ENCODE results near the gene CYCS. TPM values are rescaled to one million over a fixed set of nuclear protein-coding genes. Genes with fewer than 3 reads are reported as not detected.
"Not testable (repeated sequence)": the region's sequence is repeated elsewhere in the genome, so short reads cannot be mapped to it uniquely, and the experiment has no call there.

The CYCS gene
- total RNA-seq, 2 experiments from 2014 or later: 222 to 237 TPM

DNA sequence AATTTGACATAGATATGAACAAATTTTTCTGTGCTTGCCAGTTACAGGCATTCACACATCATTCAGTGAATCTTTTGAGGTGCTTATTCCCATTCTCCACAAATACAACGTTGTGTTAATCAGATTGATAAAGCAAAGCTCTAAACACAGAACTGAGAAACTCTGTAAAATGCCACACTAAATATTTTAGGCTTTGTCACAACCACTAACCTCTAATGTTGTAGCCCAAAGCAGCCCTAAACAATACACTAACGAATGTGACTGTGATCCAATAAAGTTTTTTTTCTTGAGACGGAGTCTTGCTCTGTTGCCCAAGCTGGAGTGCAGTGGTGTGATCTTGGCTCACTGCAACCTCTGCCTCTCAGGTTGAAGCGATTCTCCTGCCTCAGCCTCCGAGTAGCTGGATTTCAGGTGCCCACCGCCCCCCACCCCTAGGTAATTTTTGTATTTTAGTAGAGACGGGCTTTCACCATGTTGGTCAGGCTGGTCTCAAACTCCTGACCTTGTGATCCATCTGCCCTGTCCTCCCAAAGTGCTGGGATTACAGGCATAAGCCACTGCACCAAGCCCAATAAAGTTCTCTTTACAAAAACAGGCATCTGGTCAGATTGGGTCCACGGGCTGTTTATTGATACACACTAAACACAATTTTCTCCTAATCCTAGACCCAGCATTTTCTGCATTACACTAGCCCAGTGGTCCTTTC lies 6.9 kb downstream of the CYCS start:
- ChIA-PET CTCF (interaction anchor here (3.4 to 3.9 kb wide), 2 partner anchors 25 to 298 kb away, joined by 18 read pairs; no protein-coding TSS in a partner anchor), POLR2A (interaction anchor here (0.6 to 1.9 kb wide), 5 partner anchors 32 to 1918 kb away, joined by 3 to 11 read pairs (median 4); a partner anchor contains a TSS)
- intact Hi-C loops (cut with DNase I, micrococcal nuclease): loop anchor here in 1 of 2 experiments (1.0 kb wide), 1 partner anchor 252 kb away; no protein-coding TSS in a partner anchor
- ATAC-seq: no peak
- no peaks in the 10 kb centered on the region for H3K9me3 Mint-ChIP-seq (ENCODE audit: low read depth)
- peak overlapping the region; percentile 12 for H3K4me3 Mint-ChIP-seq
- H3K4me1 Mint-ChIP-seq: peaks cover 55% of the 10 kb centered on the region
- peaks cover 51% of the 10 kb centered on the region for H3K36me3 Mint-ChIP-seq (ENCODE audit: low read depth)
- DNase-seq: no peak
- H3K27me3 Mint-ChIP-seq: no peaks in the 10 kb centered on the region
- peak overlapping the region; percentile 67 for H3K27ac Mint-ChIP-seq

DNA sequence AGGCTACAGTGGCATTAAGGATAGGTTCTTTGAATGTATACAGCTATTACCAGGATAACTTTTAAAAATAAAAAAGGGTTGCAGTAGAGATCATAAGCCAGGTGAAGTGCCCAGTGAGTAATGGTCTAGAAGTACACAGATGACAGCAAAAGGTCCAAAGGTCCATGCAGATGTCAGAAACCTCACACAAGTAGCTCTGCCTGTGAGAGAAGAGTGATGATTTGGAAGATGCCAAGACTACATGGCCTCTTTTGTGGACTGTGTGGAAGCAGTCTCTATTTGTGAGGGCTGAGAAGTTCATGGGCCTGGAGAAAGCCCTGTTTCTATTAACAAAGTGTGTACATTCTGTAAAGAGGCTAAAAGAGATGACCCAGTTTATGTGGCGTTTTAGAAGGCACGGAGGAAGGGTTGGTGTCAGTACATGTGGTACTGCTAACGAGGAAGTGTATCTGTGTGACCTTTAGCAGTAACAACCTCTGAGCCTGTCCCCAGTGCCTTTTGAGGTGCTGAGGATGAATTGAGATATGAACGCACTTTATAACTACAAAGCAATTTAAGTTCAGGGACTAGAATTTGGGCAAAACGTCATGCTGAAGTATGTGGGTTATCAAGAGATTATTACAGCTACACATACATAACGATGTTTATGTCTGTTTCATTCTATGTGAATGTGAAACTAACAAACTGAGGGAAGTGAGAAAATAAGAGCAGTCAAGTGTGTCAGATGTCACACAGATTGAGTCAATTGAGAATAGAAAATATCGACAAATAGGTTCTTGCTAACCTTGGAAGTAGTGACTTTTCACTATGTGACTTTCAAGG lies 7.6 kb downstream of the CYCS start:
- ChIA-PET CTCF (interaction anchor here (3.4 to 3.9 kb wide), 2 partner anchors 24 to 297 kb away, joined by 18 read pairs; no protein-coding TSS in a partner anchor), POLR2A (interaction anchor here (0.6 to 1.9 kb wide), 5 partner anchors 8 to 1917 kb away, joined by 4 to 11 read pairs (median 4); partner anchors contain the start of gene CYCS)
- intact Hi-C loops (cut with DNase I, micrococcal nuclease): loop anchor here in 1 of 2 experiments (1.0 to 2.0 kb wide), 3 partner anchors 33 to 1523 kb away; no protein-coding TSS in a partner anchor
- ATAC-seq (peak; percentile 86), DNase-seq (no peak)
- peak overlapping the region; percentile 12 for H3K4me3 Mint-ChIP-seq
- H3K4me1 Mint-ChIP-seq: peaks cover 53% of the 10 kb centered on the region
- no peaks in the 10 kb centered on the region for H3K27me3 Mint-ChIP-seq
- H3K36me3 Mint-ChIP-seq (ENCODE audit: low read depth): peaks cover 47% of the 10 kb centered on the region
- no peaks in the 10 kb centered on the region for H3K9me3 Mint-ChIP-seq (ENCODE audit: low read depth)
- H3K27ac Mint-ChIP-seq: peak overlapping the region; percentile 43

- H3K27ac Mint-ChIP-seq: peak overlapping the region; percentile 72
- peaks cover 46% of the 10 kb centered on the region for H3K4me1 Mint-ChIP-seq
- DNase-seq (no peak), ATAC-seq (no peak)
- ChIA-PET CTCF (interaction anchor here (3.4 to 3.9 kb wide), 2 partner anchors 23 to 296 kb away, joined by 18 read pairs; no protein-coding TSS in a partner anchor), POLR2A (interaction anchor here (0.7 to 1.2 kb wide), 2 partner anchors 9 to 338 kb away, joined by 4 read pairs; partner anchors contain the start of gene CYCS)
- H3K4me3 Mint-ChIP-seq: no peak overlapping the region
- no peaks in the 10 kb centered on the region for H3K9me3 Mint-ChIP-seq (ENCODE audit: low read depth)
- H3K27me3 Mint-ChIP-seq: no peaks in the 10 kb centered on the region
- intact Hi-C loops (cut with DNase I, micrococcal nuclease): loop anchor here in 1 of 2 experiments (1.0 to 2.0 kb wide), 2 partner anchors 34 to 1522 kb away; no protein-coding TSS in a partner anchor
- peaks cover 42% of the 10 kb centered on the region for H3K36me3 Mint-ChIP-seq (ENCODE audit: low read depth)
Observed at GRCh38 chr7:25116621-25117020, 8.4 kb downstream of the CYCS start.

- CTCF ChIA-PET: interaction anchor here (1.4 kb wide), 1 partner anchor 12 kb away, joined by 4 read pairs; no protein-coding TSS in a partner anchor
- POLR2A ChIA-PET; H3K9me3 Mint-ChIP-seq (ENCODE audit: low read depth); intact Hi-C loops (cut with DNase I, micrococcal nuclease); H3K36me3 Mint-ChIP-seq (ENCODE audit: low read depth); ATAC-seq; H3K4me3 Mint-ChIP-seq; DNase-seq; H3K27me3 Mint-ChIP-seq; H3K4me1 Mint-ChIP-seq; H3K27ac Mint-ChIP-seq: not testable (repeated sequence)
Observed at GRCh38 chr7:25110514-25110913, 14.5 kb downstream of the CYCS start.

- ATAC-seq: no peak
- ChIA-PET POLR2A (no interaction called here), CTCF (no interaction called here)
- H3K27me3 Mint-ChIP-seq: no peaks in the 10 kb centered on the region
- DNase-seq: no peak
- peaks cover 9% of the 10 kb centered on the region for H3K4me1 Mint-ChIP-seq
- H3K27ac Mint-ChIP-seq: no peak overlapping the region
- H3K4me3 Mint-ChIP-seq: no peak overlapping the region
- H3K9me3 Mint-ChIP-seq (ENCODE audit: low read depth): no peaks in the 10 kb centered on the region
- intact Hi-C loops (cut with DNase I, micrococcal nuclease): no loop called here
- H3K36me3 Mint-ChIP-seq (ENCODE audit: low read depth): peaks cover 5% of the 10 kb centered on the region
Observed at GRCh38 chr7:25109276-25109675, 15.8 kb downstream of the CYCS start.

GRCh38 chr7:25105911-25106310 lies 19.1 kb downstream of the CYCS start:
- Mint-ChIP-seq H3K9me3 (ENCODE audit: low read depth) (no peaks in the 10 kb centered on the region), H3K4me1 (peaks cover 6% of the 10 kb centered on the region), H3K27ac (no peak overlapping the region), H3K4me3 (no peak overlapping the region), H3K36me3 (ENCODE audit: low read depth) (no peaks in the 10 kb centered on the region), H3K27me3 (peaks cover 2% of the 10 kb centered on the region)
- ChIA-PET POLR2A (no interaction called here), CTCF (interaction anchor here (1.0 kb wide), 1 partner anchor 12 kb away, joined by 3 read pairs; no protein-coding TSS in a partner anchor)
- ATAC-seq (no peak), DNase-seq (no peak)
- intact Hi-C loops (cut with DNase I, micrococcal nuclease): no loop called here

DNA sequence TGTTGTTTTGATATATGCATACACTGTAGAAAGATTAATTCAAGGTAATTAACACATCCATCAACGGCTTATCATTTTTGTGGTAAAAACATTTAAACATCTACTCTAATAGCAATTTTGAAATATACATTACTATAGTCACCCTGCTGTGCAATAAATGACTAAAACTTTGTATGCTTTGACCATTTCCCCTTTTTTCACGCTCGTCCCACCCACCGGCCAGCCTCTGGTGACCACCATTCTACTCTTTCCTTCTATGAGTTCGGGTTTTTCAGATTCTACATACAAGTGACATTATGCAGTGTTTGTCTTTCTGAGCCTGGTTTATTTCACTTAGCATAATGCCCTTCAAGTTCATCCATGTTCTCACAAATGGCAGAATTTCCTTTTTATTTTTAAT lies 21.3 kb downstream of the CYCS start:
- no peaks in the 10 kb centered on the region for H3K36me3 Mint-ChIP-seq (ENCODE audit: low read depth)
- no peak for ATAC-seq
- ChIA-PET POLR2A (no interaction called here), CTCF (interaction anchor here (0.6 to 1.0 kb wide), 2 partner anchors 47 to 213 kb away, joined by 3 read pairs; no protein-coding TSS in a partner anchor)
- DNase-seq: no peak
- H3K4me3 Mint-ChIP-seq: no peak overlapping the region
- H3K9me3 Mint-ChIP-seq (ENCODE audit: low read depth): no peaks in the 10 kb centered on the region
- no peak overlapping the region for H3K27ac Mint-ChIP-seq
- no peaks in the 10 kb centered on the region for H3K4me1 Mint-ChIP-seq
- intact Hi-C loops (cut with DNase I, micrococcal nuclease): no loop called here
- peaks cover 2% of the 10 kb centered on the region for H3K27me3 Mint-ChIP-seq

GRCh38 chr7:25101817-25102216 lies 23.2 kb downstream of the CYCS start:
- intact Hi-C loops (cut with DNase I, micrococcal nuclease): no loop called here
- Mint-ChIP-seq H3K36me3 (ENCODE audit: low read depth) (no peaks in the 10 kb centered on the region), H3K27me3 (peaks cover 2% of the 10 kb centered on the region), H3K9me3 (ENCODE audit: low read depth) (no peaks in the 10 kb centered on the region), H3K4me3 (no peak overlapping the region), H3K27ac (no peak overlapping the region), H3K4me1 (no peaks in the 10 kb centered on the region)
- ATAC-seq: no peak
- DNase-seq: no peak
- CTCF ChIA-PET: interaction anchor here (0.7 to 5.2 kb wide), 6 partner anchors 9 to 290 kb away, joined by 3 to 57 read pairs (median 4); no protein-coding TSS in a partner anchor
- POLR2A ChIA-PET: no interaction called here

GRCh38 chr7:25098096-25099046 lies 26.7 kb downstream of the CYCS start:
- ChIA-PET POLR2A (no interaction called here), CTCF (interaction anchor here (0.6 to 5.2 kb wide), 52 partner anchors 9 to 709 kb away, joined by 3 to 57 read pairs (median 4); partner anchors contain the start of gene CYCS)
- Mint-ChIP-seq H3K9me3 (ENCODE audit: low read depth) (no peaks in the 10 kb centered on the region), H3K4me3 (no peak overlapping the region), H3K27me3 (peaks cover 2% of the 10 kb centered on the region), H3K4me1 (peaks cover 8% of the 10 kb centered on the region), H3K27ac (no peak overlapping the region), H3K36me3 (ENCODE audit: low read depth) (no peaks in the 10 kb centered on the region)
- ATAC-seq (peak; percentile 81), DNase-seq (peak; percentile 76)
- intact Hi-C loops (cut with DNase I, micrococcal nuclease): loop anchor here (1.0 to 10.0 kb wide), 7 partner anchors 62 to 1524 kb away; partner anchors contain the start of gene PALS2 (in 1 of the 2)

- no peak for ATAC-seq
- POLR2A ChIA-PET: no interaction called here
- Mint-ChIP-seq H3K4me3 (no peak overlapping the region), H3K27ac (no peak overlapping the region), H3K9me3 (ENCODE audit: low read depth) (no peaks in the 10 kb centered on the region), H3K36me3 (ENCODE audit: low read depth) (no peaks in the 10 kb centered on the region), H3K4me1 (peaks cover 12% of the 10 kb centered on the region), H3K27me3 (peaks cover 2% of the 10 kb centered on the region)
- CTCF ChIA-PET: interaction anchor here (0.6 to 9.0 kb wide), 13 partner anchors 30 to 1460 kb away, joined by 3 to 152 read pairs (median 3); no protein-coding TSS in a partner anchor
- intact Hi-C loops (cut with DNase I, micrococcal nuclease): loop anchor here (2.0 to 10.0 kb wide), 6 partner anchors 275 to 1521 kb away; partner anchors contain the start of gene PALS2 (in 2 of the 2)
- no peak for DNase-seq
Observed at GRCh38 chr7:25095516-25096345, 29.3 kb downstream of the CYCS start.
